Activated T-cell treated with anti-CD3 and anti-CD28 coated beads, Interleukin-2, amount 50 U/mL, for 1 hour (primary cell): ENCODE data around the gene CSRP2.

Source experiments
- DNase-seq: peaks from one replicate; pipeline ENCODE4 v3.0.0-alpha.2; 2020

The CSRP2 gene

GRCh38 chr12:76859611-76860010 is 19.2 kb downstream of the CSRP2 start:
- no peak for DNase-seq

DNA sequence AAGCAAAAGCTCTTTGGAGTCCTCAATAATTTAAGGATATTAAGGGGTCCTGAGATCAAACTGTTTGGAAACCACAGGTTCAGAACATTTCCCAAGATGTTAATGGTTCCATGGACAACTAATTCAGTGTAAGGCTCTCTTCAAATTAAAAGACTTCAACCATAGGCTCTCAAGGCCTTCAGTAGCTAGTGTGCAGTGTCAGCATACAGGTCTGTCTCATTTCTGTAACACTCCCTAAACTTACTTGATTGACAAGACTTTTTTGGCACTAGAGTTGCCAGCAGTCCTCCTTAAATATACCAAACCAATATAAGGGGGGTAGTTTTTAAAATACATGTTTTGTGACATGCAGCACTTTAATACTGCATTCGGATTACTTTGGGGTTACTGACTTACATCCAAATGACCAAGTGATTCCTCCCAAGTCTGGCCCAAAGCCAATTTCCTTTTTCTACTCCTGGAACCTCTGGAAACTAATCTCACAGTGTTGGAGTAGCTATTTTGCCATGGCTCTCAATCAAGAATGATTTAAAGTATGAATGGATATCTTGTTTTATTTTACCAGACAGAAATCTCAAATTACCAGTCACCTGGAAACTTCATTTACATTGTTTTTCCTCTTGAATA is 22.7 kb downstream of the CSRP2 start:
- no peak for DNase-seq

GRCh38 chr12:76855271-76855670 is 23.5 kb downstream of the CSRP2 start:
- no peak for DNase-seq

GRCh38 chr12:76852106-76852505 is 26.7 kb downstream of the CSRP2 start:
- DNase-seq, result no peak

- DNase-seq, result no peak
These were observed 30.7 kb downstream of the CSRP2 start for GRCh38 chr12:76848132-76848531.

DNA sequence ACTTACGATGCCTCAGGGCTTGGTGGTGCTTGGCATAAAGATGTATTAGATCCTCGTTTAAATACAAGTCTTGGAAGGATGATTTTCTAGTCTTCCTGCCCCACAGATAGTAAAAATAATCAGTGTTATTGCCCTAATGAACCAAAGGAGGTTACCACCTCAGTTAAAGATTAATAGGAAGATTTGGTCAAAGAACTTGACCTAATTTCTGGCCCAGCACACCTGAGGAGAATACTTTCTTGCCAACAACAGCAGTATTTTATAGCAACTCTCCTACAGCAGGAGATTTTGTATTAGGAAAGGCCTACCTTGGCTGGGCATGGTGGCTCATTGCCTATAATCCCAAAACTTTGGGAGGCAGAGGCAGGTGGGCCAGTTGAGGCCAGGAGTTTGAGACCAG is 31.6 kb downstream of the CSRP2 start:
- DNase-seq, result no peak

DNA sequence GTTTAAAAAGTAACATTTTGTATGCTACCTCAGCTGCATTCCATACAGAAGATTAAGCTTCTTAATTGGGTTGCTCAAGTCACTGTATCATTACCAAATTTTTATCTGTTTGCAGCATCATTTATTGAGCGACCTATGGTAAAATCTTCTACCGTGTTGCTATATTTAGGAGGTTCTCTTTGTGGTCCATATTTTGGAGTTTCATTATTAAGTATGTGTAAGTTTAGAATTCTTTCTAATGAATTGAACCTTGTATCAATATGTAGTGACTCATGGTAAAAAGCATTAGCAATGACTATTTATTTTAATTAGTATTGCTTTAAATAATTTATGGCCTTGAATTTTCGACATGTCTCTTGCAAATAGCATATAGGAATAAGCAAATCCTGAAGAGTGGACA is 42.2 kb downstream of the CSRP2 start:
- DNase-seq, result no peak

GRCh38 chr12:76830436-76830835 is 48.4 kb downstream of the CSRP2 start:
- no peak for DNase-seq

DNA sequence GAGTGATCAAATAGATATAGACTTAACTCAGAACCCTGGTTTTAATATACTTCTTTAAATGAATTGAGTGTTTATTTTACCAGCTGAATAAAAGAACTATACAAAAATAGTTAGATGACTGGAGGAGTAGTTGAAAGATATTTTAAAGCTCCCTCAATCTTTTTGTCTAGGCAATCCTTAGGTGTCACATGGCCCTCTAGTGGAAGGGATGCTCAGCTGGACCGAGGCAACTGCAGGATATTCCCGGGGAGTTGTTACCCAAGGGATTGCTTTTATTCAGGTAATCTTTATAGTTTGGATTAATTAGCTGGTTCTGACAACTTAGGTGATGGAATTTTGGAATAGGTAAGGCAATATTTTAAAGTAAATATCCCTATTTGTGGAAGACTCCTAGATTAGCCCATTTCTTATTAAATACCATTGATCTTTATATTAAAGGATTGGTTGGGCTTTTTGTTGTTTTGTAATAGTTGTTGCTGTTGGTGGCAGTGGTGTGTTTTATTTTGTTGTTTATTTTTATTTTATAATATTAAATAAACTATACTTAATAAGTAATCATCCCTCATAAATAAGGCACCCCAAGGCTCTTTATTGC is 57.8 kb downstream of the CSRP2 start:
- DNase-seq, result no peak

- DNase-seq, result no peak
These were observed 64.8 kb downstream of the CSRP2 start for GRCh38 chr12:76813972-76814371.

GRCh38 chr12:76813265-76813664 is 65.6 kb downstream of the CSRP2 start:
- DNase-seq, result no peak

- no peak for DNase-seq
These were observed 66.8 kb downstream of the CSRP2 start for GRCh38 chr12:76811976-76812375.

DNA sequence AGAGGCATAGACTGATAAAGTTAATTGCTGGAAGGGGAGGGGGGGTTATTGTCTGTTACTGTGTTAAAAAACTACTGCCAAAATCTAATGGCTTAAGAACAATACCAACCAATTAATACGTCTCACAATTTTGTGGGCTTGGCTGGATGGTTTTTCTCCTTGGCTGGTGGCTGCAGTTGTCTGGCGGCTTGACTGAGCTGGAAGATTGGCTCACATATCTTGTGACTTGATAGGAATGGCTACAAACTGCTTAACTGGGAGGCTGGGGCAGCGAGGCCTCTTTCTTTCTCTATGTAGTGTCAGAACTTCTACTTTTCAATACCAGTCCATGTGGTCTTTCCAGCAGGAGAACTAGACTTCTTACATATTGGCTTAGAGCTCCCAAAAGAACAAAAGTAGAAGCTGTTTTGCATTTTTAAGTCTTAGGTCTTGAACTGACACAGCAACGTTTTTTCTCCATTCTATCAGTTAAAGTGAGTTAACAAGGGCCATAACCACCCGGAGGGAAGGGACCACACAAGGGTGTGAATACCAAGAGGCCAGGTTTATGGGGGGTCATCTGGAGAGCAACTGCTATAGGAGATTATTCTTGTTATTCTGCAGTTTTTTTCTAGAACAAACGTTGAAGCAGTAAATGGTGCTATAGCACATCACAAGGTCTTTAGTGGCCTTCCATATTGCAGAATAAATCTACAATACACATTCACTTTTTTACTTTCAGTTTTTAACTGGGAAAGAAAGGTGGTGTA is 68.0 kb downstream of the CSRP2 start:
- no peak for DNase-seq
